ENCODE results near the gene MSANTD1.

MSANTD1 gene

DNA sequence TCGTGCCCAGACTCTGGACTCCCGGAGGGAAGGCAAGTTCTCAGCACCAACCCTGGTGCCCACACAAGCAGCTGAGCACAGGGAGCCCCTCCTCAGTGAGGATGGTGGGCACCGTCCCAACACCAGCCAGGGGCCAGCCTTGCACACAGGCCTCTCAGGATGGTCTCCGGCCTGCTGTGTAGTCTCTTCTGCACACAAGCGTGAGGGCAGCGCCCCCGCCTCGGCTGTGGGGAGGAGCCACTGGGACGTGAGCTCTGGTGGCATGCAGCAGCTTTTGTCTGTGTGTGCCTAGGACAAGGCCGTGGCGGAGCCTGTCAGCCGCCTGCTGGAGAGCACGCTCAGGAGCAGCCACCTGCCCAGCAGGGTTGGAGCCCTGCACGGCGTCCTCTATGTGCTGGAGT, 16.1 kb upstream of the MSANTD1 start:
- Histone ChIP-seq H3K9ac (ENCODE audit: low read length in 2 of 2) (no peak overlapping the region), H3K27ac (ENCODE audit: low read length) (no peak overlapping the region), H3K4me1 (ENCODE audit: control insufficient read depth, insufficient read depth, low read length) (peaks cover 6% of the 10 kb centered on the region), H3K9me3 (ENCODE audit: control insufficient read depth in 2 of 2, low read length in 2 of 2) (no peaks in the 10 kb centered on the region), H3K36me3 (ENCODE audit: control insufficient read depth in 2 of 2, insufficient read depth in 2 of 2, low read length in 2 of 2) (peaks cover 63 to 83% of the 10 kb centered on the region in 2 donors), H3K27me3 (ENCODE audit: control insufficient read depth in 1 of 2, insufficient read depth in 2 of 2, low read length in 2 of 2) (no peaks in the 10 kb centered on the region), H3K4me3 (ENCODE audit: low read length in 2 of 2) (no peak overlapping the region)

DNA sequence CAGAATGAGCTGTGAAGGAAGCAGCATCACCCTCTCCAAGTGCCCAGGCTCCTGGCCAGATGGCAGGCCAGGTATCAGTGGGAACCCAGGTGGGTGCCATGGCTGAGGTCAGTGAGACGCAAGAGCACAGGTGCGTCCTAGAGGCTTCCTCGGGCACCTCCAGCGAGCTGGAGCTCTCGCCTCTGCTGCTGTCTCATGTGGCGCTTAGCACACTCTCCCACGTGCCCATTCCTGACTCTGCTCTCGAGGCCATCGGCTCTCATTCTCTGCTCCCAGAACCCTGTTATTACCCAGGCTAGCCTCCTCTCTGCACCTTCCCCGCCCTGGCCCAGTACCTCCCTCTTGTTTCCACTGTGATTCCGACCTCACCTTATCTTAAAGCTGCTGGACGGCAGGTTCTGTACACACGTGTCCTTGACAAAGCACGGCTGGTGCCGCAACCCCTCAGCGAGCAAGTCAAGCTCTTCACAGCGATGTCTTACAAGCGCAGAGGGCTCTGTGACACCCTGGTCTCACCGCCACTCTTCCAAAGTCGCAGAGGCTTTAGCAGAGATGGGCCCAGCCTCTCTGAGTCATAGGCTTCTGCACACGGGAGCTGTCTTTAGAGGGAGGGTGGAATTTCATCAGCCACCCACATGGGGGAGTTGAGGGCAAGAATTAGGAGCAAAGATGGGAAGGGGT, 15.4 kb upstream of the MSANTD1 start:
- no peak overlapping the region for H3K9ac ChIP-seq (ENCODE audit: low read length in 2 of 2)
- no peaks in the 10 kb centered on the region for H3K4me1 ChIP-seq (ENCODE audit: control insufficient read depth, insufficient read depth, low read length)
- H3K27me3 ChIP-seq (ENCODE audit: control insufficient read depth in 1 of 2, insufficient read depth in 2 of 2, low read length in 2 of 2), result no peaks in the 10 kb centered on the region
- peaks cover 63 to 82% of the 10 kb centered on the region in 2 donors for H3K36me3 ChIP-seq (ENCODE audit: control insufficient read depth in 2 of 2, insufficient read depth in 2 of 2, low read length in 2 of 2)
- no peaks in the 10 kb centered on the region for H3K9me3 ChIP-seq (ENCODE audit: control insufficient read depth in 2 of 2, low read length in 2 of 2)
- no peak overlapping the region for H3K27ac ChIP-seq (ENCODE audit: low read length)
- H3K4me3 ChIP-seq (ENCODE audit: low read length in 2 of 2), result no peak overlapping the region

DNA sequence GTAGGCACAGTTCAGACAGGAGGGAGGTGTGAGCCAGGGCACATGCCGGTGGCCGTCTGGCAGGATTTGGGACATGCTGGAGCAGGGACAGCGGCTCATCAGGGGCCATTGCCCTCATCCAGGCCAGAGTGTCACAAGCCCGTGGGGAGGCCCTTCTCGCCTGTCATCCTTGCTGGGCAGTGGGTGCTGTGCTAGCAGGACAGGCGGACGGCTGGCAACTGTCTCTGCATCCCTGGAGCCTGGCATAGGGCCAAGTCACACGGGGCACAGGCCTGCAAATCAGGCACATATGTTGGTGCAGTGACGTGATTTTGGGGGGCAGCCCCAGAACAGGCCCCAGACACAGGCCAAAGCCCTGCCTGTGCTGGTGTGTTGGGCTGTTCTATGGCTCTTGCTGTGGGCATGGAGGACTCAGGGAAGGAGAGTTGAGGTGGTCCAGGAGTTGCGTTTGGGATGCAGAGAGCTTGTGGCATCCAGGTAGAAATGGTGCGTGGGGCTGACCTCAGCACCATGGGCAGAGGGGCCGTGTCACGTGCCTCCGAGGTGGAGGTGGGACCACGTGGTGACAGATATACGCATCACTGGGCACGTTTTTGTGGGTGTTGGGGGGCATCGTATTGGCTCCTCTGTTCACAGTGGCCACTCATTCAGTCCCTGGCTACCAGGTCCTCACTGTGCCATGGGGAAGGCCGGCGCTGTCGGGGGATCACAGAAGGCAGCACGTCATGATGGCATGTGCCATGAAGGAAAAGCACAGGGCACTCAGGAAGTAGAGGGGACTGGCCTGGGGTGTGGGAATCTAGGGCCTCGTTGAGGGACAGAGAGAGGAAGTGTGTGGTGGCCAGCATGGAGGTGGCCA, 14.6 kb upstream of the MSANTD1 start:
- H3K9me3 ChIP-seq (ENCODE audit: control insufficient read depth in 2 of 2, low read length in 2 of 2), result no peaks in the 10 kb centered on the region
- H3K9ac ChIP-seq (ENCODE audit: low read length in 2 of 2), result no peak overlapping the region
- no peak overlapping the region for H3K27ac ChIP-seq (ENCODE audit: low read length)
- no peaks in the 10 kb centered on the region for H3K4me1 ChIP-seq (ENCODE audit: control insufficient read depth, insufficient read depth, low read length)
- no peaks in the 10 kb centered on the region for H3K27me3 ChIP-seq (ENCODE audit: control insufficient read depth in 1 of 2, insufficient read depth in 2 of 2, low read length in 2 of 2)
- H3K36me3 ChIP-seq (ENCODE audit: control insufficient read depth in 2 of 2, insufficient read depth in 2 of 2, low read length in 2 of 2), result peaks cover 59 to 75% of the 10 kb centered on the region in 2 donors
- H3K4me3 ChIP-seq (ENCODE audit: low read length in 2 of 2), result no peak overlapping the region

DNA sequence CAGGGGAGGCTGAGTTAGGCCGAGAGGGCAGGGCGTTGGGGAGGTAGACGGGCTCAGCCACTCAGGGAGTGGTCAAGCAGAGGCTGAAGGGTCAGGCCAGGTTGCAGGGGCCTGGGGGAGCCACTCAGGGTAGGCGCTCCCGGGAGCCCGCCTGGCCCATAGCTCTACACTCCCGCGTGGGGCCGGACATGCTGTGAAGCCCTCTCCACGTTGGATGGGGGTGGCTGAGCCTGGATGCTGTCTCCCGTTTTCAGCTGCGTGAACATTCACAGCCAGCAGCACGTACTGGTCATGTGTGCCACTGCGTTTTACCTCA, 14.0 kb upstream of the MSANTD1 start:
- Histone ChIP-seq H3K4me1 (ENCODE audit: control insufficient read depth, insufficient read depth, low read length) (no peaks in the 10 kb centered on the region), H3K27me3 (ENCODE audit: control insufficient read depth in 1 of 2, insufficient read depth in 2 of 2, low read length in 2 of 2) (no peaks in the 10 kb centered on the region), H3K4me3 (ENCODE audit: low read length in 2 of 2) (no peak overlapping the region), H3K36me3 (ENCODE audit: control insufficient read depth in 2 of 2, insufficient read depth in 2 of 2, low read length in 2 of 2) (peaks cover 54 to 75% of the 10 kb centered on the region in 2 donors), H3K9me3 (ENCODE audit: control insufficient read depth in 2 of 2, low read length in 2 of 2) (no peaks in the 10 kb centered on the region), H3K9ac (ENCODE audit: low read length in 2 of 2) (no peak overlapping the region), H3K27ac (ENCODE audit: low read length) (no peak overlapping the region)

DNA sequence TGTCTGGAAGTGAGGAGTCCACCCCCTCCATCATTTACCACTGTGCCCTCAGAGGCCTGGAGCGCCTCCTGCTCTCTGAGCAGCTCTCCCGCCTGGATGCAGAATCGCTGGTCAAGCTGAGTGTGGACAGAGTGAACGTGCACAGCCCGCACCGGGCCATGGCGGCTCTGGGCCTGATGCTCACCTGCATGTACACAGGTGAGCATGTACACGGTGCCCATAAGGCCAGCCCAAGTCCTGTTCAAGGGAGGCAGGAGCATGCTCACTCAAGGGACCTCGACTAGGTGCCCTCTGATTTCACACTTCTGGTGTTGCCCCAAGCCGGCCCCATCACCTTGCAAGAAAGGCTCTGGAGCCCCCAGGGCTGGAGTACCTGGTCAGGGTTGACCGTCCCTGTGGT, 13.4 kb upstream of the MSANTD1 start:
- H3K27me3 ChIP-seq (ENCODE audit: control insufficient read depth in 1 of 2, insufficient read depth in 2 of 2, low read length in 2 of 2), result no peaks in the 10 kb centered on the region
- H3K27ac ChIP-seq (ENCODE audit: low read length), result no peak overlapping the region
- no peak overlapping the region for H3K4me3 ChIP-seq (ENCODE audit: low read length in 2 of 2)
- no peak overlapping the region for H3K9ac ChIP-seq (ENCODE audit: low read length in 2 of 2)
- peaks cover 52 to 71% of the 10 kb centered on the region in 2 donors for H3K36me3 ChIP-seq (ENCODE audit: control insufficient read depth in 2 of 2, insufficient read depth in 2 of 2, low read length in 2 of 2)
- H3K4me1 ChIP-seq (ENCODE audit: control insufficient read depth, insufficient read depth, low read length), result peaks cover 1% of the 10 kb centered on the region
- no peaks in the 10 kb centered on the region for H3K9me3 ChIP-seq (ENCODE audit: control insufficient read depth in 2 of 2, low read length in 2 of 2)

DNA sequence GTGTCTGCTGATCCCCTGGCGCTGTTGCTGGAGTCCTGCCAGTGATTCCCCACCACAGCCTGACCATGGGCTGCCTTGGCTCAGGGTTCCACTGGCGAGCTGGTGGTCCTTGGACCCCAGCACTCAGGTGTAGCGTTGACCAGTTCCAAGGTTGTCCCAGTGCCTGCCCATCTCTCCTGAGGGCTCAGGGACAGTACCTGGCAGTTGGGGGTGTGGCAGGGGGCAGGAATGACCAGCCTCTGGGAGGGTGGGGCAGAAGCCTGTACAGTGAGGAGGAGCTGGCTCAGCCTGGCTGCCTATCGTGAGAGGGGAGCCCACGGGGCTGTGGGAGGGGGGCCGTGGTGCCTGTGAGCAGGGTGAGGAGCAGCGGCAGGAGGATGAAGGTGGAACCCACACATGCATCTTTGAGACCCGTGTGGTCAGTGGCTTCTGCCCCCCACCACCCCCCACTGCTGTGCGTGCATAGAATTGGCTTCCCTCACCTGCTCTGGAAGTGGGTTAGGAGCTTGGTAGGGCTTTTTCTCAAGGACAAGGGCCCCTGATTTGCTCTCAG, 12.6 kb upstream of the MSANTD1 start:
- Histone ChIP-seq H3K9ac (ENCODE audit: low read length in 2 of 2) (no peak overlapping the region), H3K4me1 (ENCODE audit: control insufficient read depth, insufficient read depth, low read length) (peaks cover 9% of the 10 kb centered on the region), H3K4me3 (ENCODE audit: low read length in 2 of 2) (no peak overlapping the region), H3K27me3 (ENCODE audit: control insufficient read depth in 1 of 2, insufficient read depth in 2 of 2, low read length in 2 of 2) (no peaks in the 10 kb centered on the region), H3K36me3 (ENCODE audit: control insufficient read depth in 2 of 2, insufficient read depth in 2 of 2, low read length in 2 of 2) (peaks cover 44 to 62% of the 10 kb centered on the region in 2 donors), H3K27ac (ENCODE audit: low read length) (no peak overlapping the region), H3K9me3 (ENCODE audit: control insufficient read depth in 2 of 2, low read length in 2 of 2) (no peaks in the 10 kb centered on the region)

DNA sequence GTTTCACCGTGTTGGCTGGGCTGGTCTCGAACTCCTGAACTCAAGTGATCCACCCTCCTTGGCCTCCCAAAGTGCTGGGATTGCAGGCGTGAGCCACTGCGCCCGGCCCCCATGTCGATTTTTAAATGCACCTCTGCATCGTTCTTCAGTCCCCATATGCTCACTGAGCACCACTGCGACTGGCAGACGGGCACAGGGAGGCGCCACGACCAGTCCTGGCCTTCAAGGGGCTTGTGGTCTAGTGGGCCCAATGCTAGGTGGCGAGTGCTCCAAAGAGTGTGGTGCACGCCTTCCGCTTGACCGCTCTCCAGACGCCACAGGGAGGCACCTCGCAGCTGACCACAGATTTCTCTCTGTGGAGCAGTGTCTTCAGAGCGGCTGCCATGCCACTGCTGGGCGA, 11.7 kb upstream of the MSANTD1 start:
- Histone ChIP-seq H3K36me3 (ENCODE audit: control insufficient read depth in 2 of 2, insufficient read depth in 2 of 2, low read length in 2 of 2) (peaks cover 40 to 54% of the 10 kb centered on the region in 2 donors), H3K27ac (ENCODE audit: low read length) (no peak overlapping the region), H3K27me3 (ENCODE audit: control insufficient read depth in 1 of 2, insufficient read depth in 2 of 2, low read length in 2 of 2) (no peaks in the 10 kb centered on the region), H3K4me1 (ENCODE audit: control insufficient read depth, insufficient read depth, low read length) (peaks cover 16% of the 10 kb centered on the region), H3K9me3 (ENCODE audit: control insufficient read depth in 2 of 2, low read length in 2 of 2) (no peaks in the 10 kb centered on the region), H3K4me3 (ENCODE audit: low read length in 2 of 2) (no peak overlapping the region), H3K9ac (ENCODE audit: low read length in 2 of 2) (no peak overlapping the region)

DNA sequence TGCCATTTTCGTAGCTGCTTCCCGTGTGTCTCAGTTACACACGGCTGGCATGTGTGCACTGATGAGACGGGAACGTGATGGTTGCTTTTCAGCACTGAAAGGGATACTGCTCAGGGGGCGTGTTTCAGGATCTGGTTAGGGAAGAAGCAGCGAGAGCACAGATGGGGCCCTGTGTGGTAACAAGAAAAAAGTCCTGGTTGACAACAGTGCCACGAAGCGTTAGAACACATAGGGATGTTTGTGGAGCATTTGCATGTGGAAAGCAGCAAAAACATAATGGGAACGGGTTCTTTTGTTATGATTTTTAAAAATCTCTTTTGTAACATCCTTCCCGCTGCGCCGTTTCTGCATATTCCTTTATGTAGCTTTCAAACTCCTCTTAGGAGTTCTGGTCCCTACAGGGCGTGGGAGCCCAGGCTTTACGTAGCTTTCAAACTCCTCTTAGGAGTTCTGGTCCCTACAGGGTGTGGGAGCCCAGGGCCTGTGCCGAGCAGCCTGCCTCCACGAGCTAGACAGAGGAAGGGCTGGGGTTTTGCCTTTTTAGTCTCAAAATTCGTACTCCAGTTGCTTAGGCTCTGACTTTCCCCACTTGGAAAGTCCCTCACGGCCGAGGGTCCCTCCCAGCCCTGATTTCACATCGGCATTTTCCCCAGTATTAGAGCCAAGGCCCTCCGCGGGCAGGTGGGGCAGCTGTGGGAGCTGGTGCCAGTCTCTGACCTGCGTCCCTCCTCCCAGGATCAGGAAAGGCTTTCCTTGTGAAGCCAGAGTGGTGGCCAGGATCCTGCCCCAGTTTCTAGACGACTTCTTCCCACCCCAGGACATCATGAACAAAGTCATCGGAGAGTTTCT, 11.0 kb upstream of the MSANTD1 start:
- Histone ChIP-seq H3K36me3 (ENCODE audit: control insufficient read depth in 2 of 2, insufficient read depth in 2 of 2, low read length in 2 of 2) (peaks cover 33 to 51% of the 10 kb centered on the region in 2 donors), H3K9me3 (ENCODE audit: control insufficient read depth in 2 of 2, low read length in 2 of 2) (no peaks in the 10 kb centered on the region), H3K9ac (ENCODE audit: low read length in 2 of 2) (no peak overlapping the region), H3K27me3 (ENCODE audit: control insufficient read depth in 1 of 2, insufficient read depth in 2 of 2, low read length in 2 of 2) (no peaks in the 10 kb centered on the region), H3K27ac (ENCODE audit: low read length) (no peak overlapping the region), H3K4me1 (ENCODE audit: control insufficient read depth, insufficient read depth, low read length) (peaks cover 18% of the 10 kb centered on the region), H3K4me3 (ENCODE audit: low read length in 2 of 2) (no peak overlapping the region)

DNA sequence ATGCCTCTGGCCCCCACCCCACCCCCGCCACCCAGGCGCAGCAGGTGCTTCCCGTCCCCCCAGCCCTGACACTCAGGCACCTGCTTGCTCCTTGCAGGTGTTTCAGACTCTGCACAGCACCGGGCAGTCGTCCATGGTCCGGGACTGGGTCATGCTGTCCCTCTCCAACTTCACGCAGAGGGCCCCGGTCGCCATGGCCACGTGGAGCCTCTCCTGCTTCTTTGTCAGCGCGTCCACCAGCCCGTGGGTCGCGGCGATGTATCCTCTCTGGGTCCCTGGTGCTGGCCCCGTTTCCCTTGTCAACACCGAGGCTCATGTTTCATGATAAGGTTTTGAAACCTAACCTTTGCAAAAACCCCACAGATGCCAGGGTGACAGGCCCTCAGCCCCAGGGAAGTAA, 10.2 kb upstream of the MSANTD1 start:
- H3K36me3 ChIP-seq (ENCODE audit: control insufficient read depth in 2 of 2, insufficient read depth in 2 of 2, low read length in 2 of 2), result peaks cover 27 to 43% of the 10 kb centered on the region in 2 donors
- H3K27me3 ChIP-seq (ENCODE audit: control insufficient read depth in 1 of 2, insufficient read depth in 2 of 2, low read length in 2 of 2), result no peaks in the 10 kb centered on the region
- H3K4me1 ChIP-seq (ENCODE audit: control insufficient read depth, insufficient read depth, low read length), result peaks cover 21% of the 10 kb centered on the region
- H3K4me3 ChIP-seq (ENCODE audit: low read length in 2 of 2), result no peak overlapping the region
- H3K27ac ChIP-seq (ENCODE audit: low read length), result no peak overlapping the region
- no peak overlapping the region for H3K9ac ChIP-seq (ENCODE audit: low read length in 2 of 2)
- no peaks in the 10 kb centered on the region for H3K9me3 ChIP-seq (ENCODE audit: control insufficient read depth in 2 of 2, low read length in 2 of 2)

DNA sequence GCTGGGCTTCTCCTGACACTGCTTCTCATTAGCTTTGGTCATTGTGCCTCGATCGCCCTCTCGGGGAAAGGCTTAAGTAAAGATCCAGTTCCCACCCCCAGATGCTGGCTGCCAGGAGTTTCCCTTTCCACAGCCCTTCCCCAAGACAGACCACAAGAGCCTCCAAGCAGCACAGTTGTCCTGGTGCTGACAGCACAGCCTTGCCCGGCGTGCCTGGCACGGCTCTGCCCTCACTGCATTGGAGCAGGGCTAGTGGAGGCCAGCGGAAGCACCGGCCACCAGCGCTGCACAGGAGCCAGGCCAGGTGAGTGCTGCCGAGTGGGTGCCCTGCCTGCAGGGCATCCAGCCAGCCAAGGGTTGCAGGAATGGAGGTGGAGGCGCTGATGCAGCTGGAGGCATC, 9.7 kb upstream of the MSANTD1 start:
- Histone ChIP-seq H3K27ac (ENCODE audit: low read length) (no peak overlapping the region), H3K27me3 (ENCODE audit: control insufficient read depth in 1 of 2, insufficient read depth in 2 of 2, low read length in 2 of 2) (no peaks in the 10 kb centered on the region), H3K4me3 (ENCODE audit: low read length in 2 of 2) (no peak overlapping the region), H3K9ac (ENCODE audit: low read length in 2 of 2) (no peak overlapping the region), H3K36me3 (ENCODE audit: control insufficient read depth in 2 of 2, insufficient read depth in 2 of 2, low read length in 2 of 2) (peaks cover 22 to 38% of the 10 kb centered on the region in 2 donors), H3K9me3 (ENCODE audit: control insufficient read depth in 2 of 2, low read length in 2 of 2) (no peaks in the 10 kb centered on the region), H3K4me1 (ENCODE audit: control insufficient read depth, insufficient read depth, low read length) (peaks cover 21% of the 10 kb centered on the region)
